Breast epithelium (tissue), 3 donors: ENCODE measurements around the gene DCK.

Experiments used
- POLR2AphosphoS5 ChIP-seq, 3 donors: sonication (generic); formaldehyde crosslinking; IDR thresholded peaks; one replicate each; pipeline ENCODE4 v1.6.1; 2017; ENCODE audit warnings: antibody characterized with exemption in 3 of 3
- TF ChIP-seq, protein P1 (sequence below), 3 donors: fragments of 450-650 bp; IDR thresholded peaks; one replicate each; pipeline ENCODE4 v1.5.1; 2016 to 2017; ENCODE audit warnings: antibody characterized with exemption in 3 of 3, mild to moderate bottlenecking in 3 of 3, moderate library complexity in 3 of 3

GRCh38 chr4:71050809-71051208 lies 57.4 kb downstream of the DCK start:
- TF ChIP-seq, protein P1, sequence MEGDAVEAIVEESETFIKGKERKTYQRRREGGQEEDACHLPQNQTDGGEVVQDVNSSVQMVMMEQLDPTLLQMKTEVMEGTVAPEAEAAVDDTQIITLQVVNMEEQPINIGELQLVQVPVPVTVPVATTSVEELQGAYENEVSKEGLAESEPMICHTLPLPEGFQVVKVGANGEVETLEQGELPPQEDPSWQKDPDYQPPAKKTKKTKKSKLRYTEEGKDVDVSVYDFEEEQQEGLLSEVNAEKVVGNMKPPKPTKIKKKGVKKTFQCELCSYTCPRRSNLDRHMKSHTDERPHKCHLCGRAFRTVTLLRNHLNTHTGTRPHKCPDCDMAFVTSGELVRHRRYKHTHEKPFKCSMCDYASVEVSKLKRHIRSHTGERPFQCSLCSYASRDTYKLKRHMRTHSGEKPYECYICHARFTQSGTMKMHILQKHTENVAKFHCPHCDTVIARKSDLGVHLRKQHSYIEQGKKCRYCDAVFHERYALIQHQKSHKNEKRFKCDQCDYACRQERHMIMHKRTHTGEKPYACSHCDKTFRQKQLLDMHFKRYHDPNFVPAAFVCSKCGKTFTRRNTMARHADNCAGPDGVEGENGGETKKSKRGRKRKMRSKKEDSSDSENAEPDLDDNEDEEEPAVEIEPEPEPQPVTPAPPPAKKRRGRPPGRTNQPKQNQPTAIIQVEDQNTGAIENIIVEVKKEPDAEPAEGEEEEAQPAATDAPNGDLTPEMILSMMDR (IDR thresholded peaks at IDR 0.05), result no peak
- TF ChIP-seq POLR2AphosphoS5 (IDR thresholded peaks at IDR 0.05), result no peak
